ENCODE measurements around the gene CACNB2.

Gene CACNB2

DNA sequence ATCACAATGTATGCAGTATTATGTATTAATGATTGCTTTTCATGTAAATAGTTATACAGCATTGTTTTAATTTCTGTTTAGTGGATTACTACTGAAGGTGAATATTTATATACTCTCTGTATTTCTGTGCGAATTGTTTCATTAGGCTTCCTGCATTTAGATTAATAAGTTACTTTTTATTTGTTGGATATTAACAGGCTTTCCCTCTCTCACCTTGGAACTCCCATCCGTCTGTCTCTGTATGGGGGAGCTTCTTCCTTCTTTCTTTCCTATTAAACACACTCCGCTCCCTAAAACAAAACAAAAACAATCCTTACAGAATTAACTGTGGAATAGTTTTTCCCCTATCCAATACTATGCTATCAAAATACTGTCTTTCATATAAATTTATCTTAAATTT is 205.1 kb downstream of the CACNB2 start:
- DNase-seq: no peak

- no peak for DNase-seq
Measured at GRCh38 chr10:18350340-18350739, 210.1 kb downstream of the CACNB2 start.

DNA sequence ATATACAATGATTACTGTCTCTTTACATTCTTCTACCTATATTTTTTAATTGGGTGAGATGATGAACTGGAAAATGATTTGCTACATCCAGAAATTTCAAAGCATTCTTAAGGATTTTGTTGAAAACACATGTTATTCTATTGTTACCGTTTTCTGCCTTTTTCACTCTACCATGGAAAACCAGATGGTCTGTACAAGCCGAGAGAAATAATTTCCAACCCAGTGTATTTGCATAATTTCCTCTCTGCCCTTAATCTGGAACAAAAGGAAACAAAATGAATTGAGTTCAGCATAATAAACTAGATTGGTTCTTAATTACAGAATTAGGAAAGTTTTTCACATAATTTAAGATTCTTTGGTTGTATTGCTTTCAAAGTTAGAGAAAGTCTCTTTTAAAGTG is 211.2 kb downstream of the CACNB2 start:
- DNase-seq: no peak

GRCh38 chr10:18352175-18352574 is 212.0 kb downstream of the CACNB2 start:
- DNase-seq: no peak

- DNase-seq: no peak
Measured at GRCh38 chr10:18359812-18360211, 219.6 kb downstream of the CACNB2 start.

- no peak for DNase-seq
Measured at GRCh38 chr10:18362892-18363291, 222.7 kb downstream of the CACNB2 start.

DNA sequence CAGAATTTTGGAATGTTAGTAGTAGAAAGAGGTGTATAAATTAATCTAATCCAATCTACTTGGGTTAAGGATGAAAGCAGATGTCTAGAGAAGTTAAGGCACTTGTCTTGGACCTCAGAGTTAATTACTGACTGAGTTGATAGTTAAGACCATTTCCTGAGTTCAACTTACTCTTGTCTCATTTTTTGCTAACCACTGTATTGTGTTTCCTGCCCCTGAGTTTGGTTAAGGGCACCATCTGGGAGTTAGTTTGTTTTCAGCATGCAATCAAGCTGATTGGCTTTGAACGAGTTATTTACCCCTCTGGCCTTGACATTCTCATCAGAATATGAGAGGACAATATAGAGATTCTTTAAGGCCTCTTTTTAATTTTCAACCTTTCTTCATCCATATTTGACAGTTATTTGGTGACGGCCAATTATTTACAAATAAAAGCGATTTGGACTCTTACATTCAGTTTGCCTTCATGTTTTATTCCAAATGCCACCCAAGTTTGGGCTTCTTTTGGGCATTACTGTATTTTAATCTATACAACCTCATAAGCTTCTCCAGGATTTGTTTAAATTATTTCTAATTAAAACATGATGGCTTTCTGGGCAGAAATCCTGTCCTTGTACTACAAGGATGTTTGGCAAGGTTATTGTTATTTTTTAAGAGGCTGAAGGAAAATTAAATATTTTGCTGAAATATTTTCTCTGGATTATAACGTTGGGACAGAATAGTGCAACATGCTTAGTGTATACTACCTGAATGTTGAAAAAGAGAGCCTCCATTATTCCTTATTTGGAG is 225.0 kb downstream of the CACNB2 start:
- no peak for DNase-seq

- DNase-seq: no peak
Measured at GRCh38 chr10:18367840-18368239, 227.6 kb downstream of the CACNB2 start.

- no peak for DNase-seq
Measured at GRCh38 chr10:18368273-18368672, 228.0 kb downstream of the CACNB2 start.

DNA sequence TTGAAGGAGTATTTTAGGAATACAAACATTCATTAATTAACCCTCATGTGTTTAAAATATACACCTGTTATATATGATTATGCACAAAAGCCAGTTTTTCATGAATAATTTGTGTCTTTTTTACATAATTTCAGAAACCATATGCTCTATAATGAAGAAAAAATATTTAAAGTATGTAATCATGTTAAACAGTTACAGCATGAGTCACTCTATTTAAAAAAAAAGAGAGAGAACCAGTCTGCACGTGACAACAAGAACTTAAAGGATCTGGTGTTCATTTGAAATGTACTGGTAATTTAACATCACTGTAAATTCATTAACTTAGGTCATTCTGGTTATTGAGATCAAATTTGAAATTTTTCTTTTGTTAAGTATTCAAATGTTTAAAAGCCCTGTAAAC is 228.5 kb downstream of the CACNB2 start:
- DNase-seq: no peak

GRCh38 chr10:18369859-18370473 is 229.7 kb downstream of the CACNB2 start:
- DNase-seq: no peak

DNA sequence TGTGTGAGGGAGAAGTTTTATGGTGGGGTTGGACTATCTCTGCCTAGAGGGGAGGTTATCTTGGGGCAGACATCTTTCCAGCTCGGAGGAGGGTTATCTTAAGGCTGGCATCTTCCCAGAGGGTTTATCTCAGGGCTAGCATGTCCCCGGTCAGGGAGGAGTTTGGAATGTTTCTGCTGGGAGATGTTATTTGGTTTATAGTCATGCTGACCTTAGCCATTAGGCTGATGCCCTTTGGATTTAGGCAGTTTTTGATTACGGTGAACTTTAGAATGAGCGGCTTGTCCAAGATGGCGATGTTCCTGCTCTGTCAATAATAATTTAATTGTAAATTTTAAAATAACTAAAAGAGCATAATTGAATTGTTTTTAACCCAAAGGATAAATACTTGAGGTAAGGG is 236.4 kb downstream of the CACNB2 start:
- no peak for DNase-seq

- no peak for DNase-seq
Measured at GRCh38 chr10:18377898-18378297, 237.7 kb downstream of the CACNB2 start.

- no peak for DNase-seq
Measured at GRCh38 chr10:18378766-18379165, 238.5 kb downstream of the CACNB2 start.

- no peak for DNase-seq
Measured at GRCh38 chr10:18381679-18382078, 241.5 kb downstream of the CACNB2 start.

DNA sequence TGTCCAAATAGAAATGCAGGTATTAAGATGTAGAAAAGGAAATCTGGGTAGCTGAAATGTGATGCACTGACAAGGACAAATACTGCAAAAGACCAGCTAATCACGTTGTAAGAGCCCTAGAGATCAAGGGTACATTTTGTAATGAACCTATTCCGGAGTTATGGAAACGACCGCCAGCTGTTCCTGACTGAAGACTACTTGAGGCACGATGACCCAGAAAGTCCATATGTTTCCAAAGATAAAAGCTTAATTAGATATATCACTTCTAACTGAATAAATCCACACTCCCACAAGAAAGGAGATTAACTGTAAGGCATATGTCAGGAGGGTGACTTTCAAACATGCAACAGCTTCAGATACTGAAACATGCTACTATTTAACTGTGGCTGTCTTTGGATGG is 257.7 kb downstream of the CACNB2 start:
- DNase-seq: no peak

DNA sequence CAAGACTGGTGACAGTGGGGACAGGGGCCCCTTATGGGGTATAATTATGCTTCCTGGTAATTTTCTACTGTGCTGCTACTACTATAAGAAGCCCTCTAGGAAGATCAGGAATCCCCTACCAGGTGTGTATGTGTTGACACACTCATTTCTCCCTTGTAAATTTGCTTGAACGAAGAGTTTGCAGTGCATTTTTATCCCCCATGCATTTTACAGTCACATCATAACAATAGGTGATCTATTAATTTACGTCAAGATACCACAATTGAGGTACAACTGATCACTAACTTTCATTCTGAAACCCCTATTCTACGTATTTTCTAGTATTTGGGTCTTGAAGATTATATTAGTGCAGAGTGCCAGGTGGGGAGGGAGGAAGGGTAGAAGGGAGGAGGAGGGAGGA is 258.9 kb downstream of the CACNB2 start:
- DNase-seq: no peak

- DNase-seq: no peak
Measured at GRCh38 chr10:18400201-18400905, 260.1 kb downstream of the CACNB2 start.

- no peak for DNase-seq
Measured at GRCh38 chr10:18400906-18401245, 260.7 kb downstream of the CACNB2 start.

- DNase-seq: no peak
Measured at GRCh38 chr10:18401416-18402195, 261.4 kb downstream of the CACNB2 start.

DNA sequence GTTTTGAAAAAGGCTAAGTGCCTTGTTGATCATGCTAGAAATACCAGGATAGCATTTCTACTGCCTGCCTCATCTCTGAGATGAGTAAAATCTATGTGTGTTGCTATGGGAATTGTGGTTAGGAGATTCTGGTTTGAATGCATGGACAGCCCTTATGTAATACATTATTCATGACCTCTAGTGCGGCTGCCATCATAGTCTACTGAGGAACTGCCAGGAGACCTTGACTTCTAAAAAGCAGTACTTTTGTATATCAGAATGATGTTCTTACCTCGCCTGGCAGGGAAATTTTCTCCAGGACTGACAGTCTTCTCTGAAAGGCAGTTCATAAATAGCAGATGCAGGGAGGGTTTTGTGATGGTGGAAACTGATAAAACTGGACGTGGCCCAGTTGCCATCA is 262.6 kb downstream of the CACNB2 start:
- DNase-seq: no peak

- DNase-seq: no peak
Measured at GRCh38 chr10:18404530-18404929, 264.3 kb downstream of the CACNB2 start.

DNA sequence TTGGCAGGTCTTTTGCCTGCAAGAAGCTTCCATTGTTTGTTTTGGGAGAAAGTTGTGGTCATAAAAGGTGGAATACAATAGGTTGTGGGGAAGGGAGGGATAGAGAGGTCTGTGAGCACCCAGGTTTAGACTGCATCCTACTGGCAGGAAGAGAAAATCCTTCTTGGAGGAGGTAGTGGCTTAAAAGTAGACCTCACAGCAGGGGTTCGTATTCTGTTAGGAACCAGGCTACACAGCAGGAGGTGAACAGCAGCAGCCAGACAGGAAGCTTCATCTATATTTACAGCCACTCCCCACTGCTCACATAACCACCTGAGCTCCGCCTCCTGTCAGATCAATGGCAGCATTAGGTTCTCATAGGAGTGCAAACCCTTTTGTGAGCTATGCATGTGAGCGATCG is 265.9 kb downstream of the CACNB2 start:
- DNase-seq: no peak
